ENCODE measurements around the gene PAX1.

DNA sequence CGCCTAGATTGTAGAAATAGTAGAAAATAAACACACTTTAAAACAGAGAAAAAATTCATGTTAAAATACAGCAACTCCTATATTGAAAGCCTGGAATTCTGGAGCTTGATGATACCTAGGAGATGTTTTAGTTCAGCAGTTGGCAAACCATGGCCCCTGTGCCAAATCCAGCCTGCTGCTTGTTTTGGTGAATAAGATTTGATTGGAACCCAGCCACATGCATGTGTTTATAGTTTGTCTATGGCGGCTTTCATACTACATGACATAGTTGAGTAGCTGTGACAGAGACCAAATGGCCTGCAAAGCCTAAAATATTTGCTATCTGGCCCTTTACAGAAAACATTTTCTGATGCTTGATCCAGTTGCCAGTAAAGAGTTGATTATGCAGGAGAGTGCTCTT, 57.2 kb downstream of the PAX1 start:
- TF ChIP-seq, protein P1, sequence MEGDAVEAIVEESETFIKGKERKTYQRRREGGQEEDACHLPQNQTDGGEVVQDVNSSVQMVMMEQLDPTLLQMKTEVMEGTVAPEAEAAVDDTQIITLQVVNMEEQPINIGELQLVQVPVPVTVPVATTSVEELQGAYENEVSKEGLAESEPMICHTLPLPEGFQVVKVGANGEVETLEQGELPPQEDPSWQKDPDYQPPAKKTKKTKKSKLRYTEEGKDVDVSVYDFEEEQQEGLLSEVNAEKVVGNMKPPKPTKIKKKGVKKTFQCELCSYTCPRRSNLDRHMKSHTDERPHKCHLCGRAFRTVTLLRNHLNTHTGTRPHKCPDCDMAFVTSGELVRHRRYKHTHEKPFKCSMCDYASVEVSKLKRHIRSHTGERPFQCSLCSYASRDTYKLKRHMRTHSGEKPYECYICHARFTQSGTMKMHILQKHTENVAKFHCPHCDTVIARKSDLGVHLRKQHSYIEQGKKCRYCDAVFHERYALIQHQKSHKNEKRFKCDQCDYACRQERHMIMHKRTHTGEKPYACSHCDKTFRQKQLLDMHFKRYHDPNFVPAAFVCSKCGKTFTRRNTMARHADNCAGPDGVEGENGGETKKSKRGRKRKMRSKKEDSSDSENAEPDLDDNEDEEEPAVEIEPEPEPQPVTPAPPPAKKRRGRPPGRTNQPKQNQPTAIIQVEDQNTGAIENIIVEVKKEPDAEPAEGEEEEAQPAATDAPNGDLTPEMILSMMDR (IDR thresholded peaks at IDR 0.05): no peak
- no peak for TF ChIP-seq POLR2A (IDR thresholded peaks at IDR 0.05)
- no peak for TF ChIP-seq EP300 (IDR thresholded peaks at IDR 0.05)
- no peak for TF ChIP-seq POLR2AphosphoS5 (IDR thresholded peaks at IDR 0.05)
